ENCODE results near the gene ZNF469.

- TF ChIP-seq EZH2 (IDR thresholded peaks at IDR 0.05; ENCODE audit: borderline replicate concordance, low read depth, low read length, poor library complexity, severe bottlenecking) (no peak), CTCF (conservative IDR thresholded peaks at IDR 0.05; ENCODE audit: low read depth, low read length) (no peak)
Measured at GRCh38 chr16:88413231-88413630, 30.5 kb downstream of the ZNF469 start.

Measured in A673 (cell line).